Memory B cell (primary cell): ENCODE results near the gene TSTD1.
"Not testable (repeated sequence)": the region's sequence is repeated elsewhere in the genome, so short reads cannot be mapped to it uniquely, and the experiment has no call there.

ENCODE experiments used
- ATAC-seq: fragments of 150-1000 bp; cut with Tn5 transposase; 2 replicates; pipeline ENCODE4 v1.10.0; 2021; ENCODE audit warnings: low read depth, mild to moderate bottlenecking, moderate library complexity
- DNase-seq, 2 donors: peaks; one replicate each; pipeline ENCODE4 v3.0.0; 2022; ENCODE audit warnings: low spot score in 2 of 2
- H3K27ac Mint-ChIP-seq: one replicate; pipeline ENCODE4 v1.8.0; 2022; ENCODE audit warnings: mild to moderate bottlenecking, moderate library complexity, mixed read lengths
- H3K27me3 Mint-ChIP-seq: one replicate; pipeline ENCODE4 v1.8.0; 2022; ENCODE audit warnings: mixed read lengths
- H3K36me3 Mint-ChIP-seq: one replicate; pipeline ENCODE4 v1.8.0; 2022; ENCODE audit warnings: mild to moderate bottlenecking, mixed read lengths
- H3K4me1 Mint-ChIP-seq: one replicate; pipeline ENCODE4 v1.8.0; 2022; ENCODE audit warnings: mixed read lengths
- H3K4me3 Mint-ChIP-seq: one replicate; pipeline ENCODE4 v1.8.0; 2022; ENCODE audit warnings: mild to moderate bottlenecking, moderate library complexity, mixed read lengths
- H3K9me3 Mint-ChIP-seq: one replicate; pipeline ENCODE4 v1.8.0; 2022; ENCODE audit warnings: mixed read lengths

Gene TSTD1

DNA sequence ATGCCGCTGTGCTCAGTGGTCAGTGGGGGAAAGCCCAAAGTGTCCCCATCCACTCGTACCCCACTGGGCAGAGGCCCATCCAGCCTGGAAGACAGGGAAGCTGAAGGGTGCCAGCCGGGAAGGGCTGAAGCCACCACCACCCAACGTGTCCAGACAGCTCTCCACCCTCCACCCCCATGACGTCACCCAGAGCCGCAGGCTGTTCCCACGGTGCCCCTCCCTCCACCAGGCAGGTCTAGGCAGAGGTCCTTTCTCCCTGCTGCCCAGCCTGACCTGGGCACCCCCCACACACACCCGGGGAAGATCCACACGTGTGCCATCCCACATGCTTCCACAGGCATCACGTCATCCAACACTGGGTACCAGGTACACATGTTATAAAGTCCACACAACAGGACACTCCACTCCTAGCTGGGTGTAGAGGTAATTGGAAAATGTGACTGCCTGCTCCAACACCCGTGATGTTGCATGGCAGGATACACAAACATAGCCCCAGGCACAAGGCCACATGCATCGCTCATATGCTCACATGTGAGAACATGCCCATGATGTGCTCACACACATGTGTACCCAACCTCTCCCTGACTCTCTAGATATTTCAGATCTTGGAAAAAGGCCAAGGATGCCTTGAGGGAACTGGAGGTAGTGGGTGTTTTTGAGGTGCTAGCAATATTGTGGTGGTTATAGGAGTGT, 36.1 kb upstream of the TSTD1 start:
- DNase-seq, result no peak
- no peaks in the 10 kb centered on the region for H3K36me3 Mint-ChIP-seq
- no peak for ATAC-seq
- H3K9me3 Mint-ChIP-seq, result no peaks in the 10 kb centered on the region
- peaks cover 15% of the 10 kb centered on the region for H3K4me1 Mint-ChIP-seq
- no peak overlapping the region for H3K4me3 Mint-ChIP-seq
- H3K27ac Mint-ChIP-seq, result no peak overlapping the region
- no peaks in the 10 kb centered on the region for H3K27me3 Mint-ChIP-seq

DNA sequence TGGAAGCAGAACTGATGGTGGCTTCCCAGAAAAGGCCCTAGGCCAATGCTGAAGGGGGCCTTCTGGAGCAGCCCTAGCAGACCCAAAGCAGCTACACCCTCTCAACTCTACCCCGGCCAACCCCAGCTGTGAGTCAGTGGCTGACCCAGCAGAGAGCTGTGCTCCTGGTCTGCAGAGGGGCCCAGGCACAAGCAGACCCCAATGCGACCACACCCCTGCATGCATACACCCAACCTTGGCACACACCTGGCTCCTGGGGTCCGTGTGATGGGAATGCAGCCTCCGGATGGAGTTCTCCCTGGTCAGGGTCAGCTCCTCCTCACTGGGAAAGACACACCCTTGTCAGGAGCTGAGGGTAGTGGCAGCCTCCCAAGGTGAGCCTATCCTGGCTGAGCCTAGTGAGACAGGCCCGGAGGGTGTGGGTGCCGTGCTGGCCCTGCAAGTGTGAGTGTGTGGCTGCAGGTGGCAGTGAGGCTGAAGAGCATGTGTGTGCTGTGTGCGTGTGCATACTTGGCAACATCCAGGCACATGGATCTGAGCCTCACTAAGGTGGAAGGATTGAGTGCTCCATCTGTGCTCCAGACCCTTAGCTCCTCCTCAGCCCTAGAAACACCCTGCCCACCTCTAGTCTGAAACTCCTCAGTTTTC, 34.8 kb upstream of the TSTD1 start:
- H3K36me3 Mint-ChIP-seq, result peaks cover 4% of the 10 kb centered on the region

DNA sequence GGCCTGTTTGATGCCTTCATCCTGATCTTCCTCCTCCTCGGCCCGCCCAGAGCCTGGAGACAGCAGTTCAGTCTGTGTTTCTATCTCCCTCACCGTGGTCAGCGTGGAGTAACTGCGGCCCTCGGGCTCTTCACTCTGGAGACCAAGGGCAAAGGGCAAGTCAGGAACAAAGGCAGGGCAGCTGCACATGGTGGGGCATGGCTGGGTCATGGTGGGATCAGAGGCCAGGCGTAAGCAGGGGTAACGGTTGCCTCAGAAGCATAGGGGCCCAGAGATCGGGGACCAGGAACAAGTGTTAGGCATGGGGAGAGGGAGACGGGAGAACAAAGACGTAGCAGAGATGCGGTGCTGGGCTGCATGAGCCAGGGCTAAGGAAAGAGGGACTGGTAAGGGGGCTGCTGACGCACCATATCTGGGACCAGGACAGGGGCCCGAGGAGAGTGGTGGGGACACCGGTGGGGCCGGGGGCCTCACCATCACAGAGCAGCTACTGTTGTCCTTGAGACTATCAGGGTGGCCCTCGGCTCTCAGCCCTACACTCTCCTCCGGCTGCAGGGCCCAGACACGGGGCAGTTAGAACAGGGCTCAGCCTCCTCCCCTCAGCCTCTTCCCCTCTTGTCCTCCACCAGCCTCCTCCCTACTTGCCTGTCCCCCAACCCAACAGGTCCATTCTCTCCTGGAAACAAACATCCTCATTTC, 34.1 kb upstream of the TSTD1 start:
- Mint-ChIP-seq H3K27me3 (no peaks in the 10 kb centered on the region), H3K4me1 (peaks cover 28% of the 10 kb centered on the region), H3K4me3 (no peak overlapping the region), H3K27ac (no peak overlapping the region), H3K9me3 (no peaks in the 10 kb centered on the region), H3K36me3 (peaks cover 4% of the 10 kb centered on the region)
- DNase-seq, result no peak
- ATAC-seq, result no peak

More for the DNA sequence above, 34.8 kb upstream of the TSTD1 start:
- Mint-ChIP-seq H3K4me3 (no peak overlapping the region), H3K4me1 (peaks cover 23% of the 10 kb centered on the region), H3K9me3 (no peaks in the 10 kb centered on the region), H3K27ac (no peak overlapping the region), H3K27me3 (no peaks in the 10 kb centered on the region)
- no peak for DNase-seq
- ATAC-seq, result no peak

DNA sequence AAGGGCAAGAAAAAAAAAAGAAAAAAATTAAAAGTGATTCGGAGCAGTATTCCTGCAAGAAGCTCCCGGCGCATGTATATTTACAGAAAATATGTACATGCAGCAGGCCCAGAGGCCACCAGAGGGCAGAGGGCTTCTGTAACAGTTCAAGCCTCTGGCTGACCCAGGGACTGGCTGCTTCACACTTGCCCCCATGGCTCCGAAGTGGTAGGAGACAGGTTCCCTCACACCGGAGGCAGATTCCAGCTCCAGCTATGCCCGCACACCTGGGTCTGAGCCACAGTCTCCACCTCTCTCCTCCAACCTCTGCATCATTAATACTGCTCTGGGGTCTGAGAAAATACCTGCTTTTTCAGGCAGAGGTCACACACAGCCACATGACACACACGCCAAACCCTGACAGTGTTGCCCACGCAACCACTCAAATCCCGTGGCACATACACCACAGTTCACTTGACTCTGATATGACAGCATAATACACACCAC, 33.2 kb upstream of the TSTD1 start:
- Mint-ChIP-seq H3K36me3 (peaks cover 8% of the 10 kb centered on the region), H3K9me3 (no peaks in the 10 kb centered on the region), H3K27me3 (no peaks in the 10 kb centered on the region), H3K4me3 (no peak overlapping the region), H3K4me1 (peaks cover 37% of the 10 kb centered on the region), H3K27ac (peak overlapping the region; percentile 75)
- DNase-seq (peak; percentile 32 to 40), ATAC-seq (no peak)

- ATAC-seq, result no peak
- Mint-ChIP-seq H3K9me3 (no peaks in the 10 kb centered on the region), H3K27me3 (no peaks in the 10 kb centered on the region), H3K4me1 (peaks cover 43% of the 10 kb centered on the region), H3K36me3 (peaks cover 13% of the 10 kb centered on the region), H3K27ac (peak overlapping the region; percentile 95), H3K4me3 (no peak overlapping the region)
- no peak for DNase-seq
Observed at GRCh38 chr1:161070761-161071160, 32.0 kb upstream of the TSTD1 start.

GRCh38 chr1:161069731-161070270, 31.0 kb upstream of the TSTD1 start, which contains the start of gene ARHGAP30:
Gene ARHGAP30, minus strand, starts transcription at chr1:161069891. Its CDS starts 267 bp downstream, at chr1:161069624.
- peak within 1 kb of the TSS; percentile 98 for H3K4me3 Mint-ChIP-seq
- H3K36me3 Mint-ChIP-seq, result peaks cover 13% of the 10 kb centered on the region
- ATAC-seq (peak; percentile 81), DNase-seq (peak; percentile 67 to 80)
- H3K9me3 Mint-ChIP-seq, result no peaks in the 10 kb centered on the region
- H3K4me1 Mint-ChIP-seq, result peaks cover 43% of the 10 kb centered on the region
- no peaks in the 10 kb centered on the region for H3K27me3 Mint-ChIP-seq
- peak within 1 kb of the TSS; percentile 95 for H3K27ac Mint-ChIP-seq

- peak overlapping the region; percentile 95 for H3K27ac Mint-ChIP-seq
- H3K36me3 Mint-ChIP-seq, result peaks cover 17% of the 10 kb centered on the region
- H3K27me3 Mint-ChIP-seq, result no peaks in the 10 kb centered on the region
- peaks cover 49% of the 10 kb centered on the region for H3K4me1 Mint-ChIP-seq
- no peak for DNase-seq
- ATAC-seq, result no peak
- no peaks in the 10 kb centered on the region for H3K9me3 Mint-ChIP-seq
- H3K4me3 Mint-ChIP-seq, result peak overlapping the region; percentile 98
Observed at GRCh38 chr1:161069241-161069640, 30.5 kb upstream of the TSTD1 start.

GRCh38 chr1:161068306-161069234, 29.8 kb upstream of the TSTD1 start:
- peak; percentile 68 for ATAC-seq
- Mint-ChIP-seq H3K27ac (peak overlapping the region; percentile 95), H3K36me3 (peaks cover 19% of the 10 kb centered on the region), H3K4me3 (peak overlapping the region; percentile 98), H3K27me3 (no peaks in the 10 kb centered on the region), H3K4me1 (peaks cover 54% of the 10 kb centered on the region), H3K9me3 (no peaks in the 10 kb centered on the region)
- peak; percentile 63 to 71 for DNase-seq

DNA sequence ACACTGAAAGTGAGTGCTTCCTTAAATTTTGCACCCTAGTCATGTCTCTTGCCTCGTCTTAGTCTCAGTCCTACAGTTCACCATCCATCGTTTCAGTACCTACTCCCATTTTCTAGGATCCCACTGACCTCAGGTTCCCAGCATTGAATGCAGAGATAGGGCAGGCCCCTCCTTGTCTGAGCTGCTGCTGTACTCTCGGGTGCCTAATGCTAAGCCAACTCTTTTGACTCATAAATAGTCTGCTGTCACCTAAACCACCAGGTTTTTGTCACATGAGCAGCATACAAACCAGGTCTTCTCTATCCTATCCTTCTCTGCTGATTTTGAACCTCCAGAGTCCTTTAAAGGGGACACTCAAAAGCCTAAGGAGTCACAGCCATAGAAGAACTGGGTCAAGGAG, 27.9 kb upstream of the TSTD1 start:
- peaks cover 25% of the 10 kb centered on the region for H3K36me3 Mint-ChIP-seq
- H3K4me1 Mint-ChIP-seq, result peaks cover 58% of the 10 kb centered on the region
- ATAC-seq (no peak), DNase-seq (no peak)
- H3K9me3 Mint-ChIP-seq, result no peaks in the 10 kb centered on the region
- H3K4me3 Mint-ChIP-seq, result peak overlapping the region; percentile 98
- H3K27me3 Mint-ChIP-seq, result no peaks in the 10 kb centered on the region
- H3K27ac Mint-ChIP-seq, result peak overlapping the region; percentile 95

DNA sequence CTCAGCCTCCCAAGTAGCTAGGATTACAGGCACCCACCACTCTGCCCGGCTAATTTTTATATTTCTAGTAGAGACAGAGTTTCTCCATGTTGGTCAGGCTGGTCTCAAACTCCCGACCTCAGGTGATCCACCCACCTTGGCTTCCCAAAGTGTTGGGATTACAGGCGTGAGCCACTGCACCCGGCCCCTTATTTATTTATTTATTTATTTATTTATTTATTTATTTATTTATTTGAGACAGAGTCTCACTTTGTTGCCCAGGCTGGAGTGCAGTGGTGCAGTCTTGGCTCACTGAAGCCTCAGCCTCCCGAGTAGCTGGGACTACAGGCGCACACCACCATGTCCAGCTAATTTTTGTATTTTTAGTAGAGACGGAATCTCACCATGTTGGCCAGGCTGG, 26.9 kb upstream of the TSTD1 start:
- not testable (repeated sequence) for H3K27me3 Mint-ChIP-seq, H3K27ac Mint-ChIP-seq, ATAC-seq, H3K9me3 Mint-ChIP-seq, H3K4me3 Mint-ChIP-seq, DNase-seq
- Mint-ChIP-seq H3K36me3 (peaks cover 27% of the 10 kb centered on the region), H3K4me1 (peaks cover 58% of the 10 kb centered on the region)

- peak overlapping the region; percentile 68 for H3K27ac Mint-ChIP-seq
- H3K27me3 Mint-ChIP-seq, ATAC-seq, H3K9me3 Mint-ChIP-seq, DNase-seq: not testable (repeated sequence)
- peaks cover 52% of the 10 kb centered on the region for H3K4me1 Mint-ChIP-seq
- peak overlapping the region; percentile 41 for H3K4me3 Mint-ChIP-seq
- H3K36me3 Mint-ChIP-seq, result peaks cover 30% of the 10 kb centered on the region
Observed at GRCh38 chr1:161063936-161064335, 25.2 kb upstream of the TSTD1 start.

DNA sequence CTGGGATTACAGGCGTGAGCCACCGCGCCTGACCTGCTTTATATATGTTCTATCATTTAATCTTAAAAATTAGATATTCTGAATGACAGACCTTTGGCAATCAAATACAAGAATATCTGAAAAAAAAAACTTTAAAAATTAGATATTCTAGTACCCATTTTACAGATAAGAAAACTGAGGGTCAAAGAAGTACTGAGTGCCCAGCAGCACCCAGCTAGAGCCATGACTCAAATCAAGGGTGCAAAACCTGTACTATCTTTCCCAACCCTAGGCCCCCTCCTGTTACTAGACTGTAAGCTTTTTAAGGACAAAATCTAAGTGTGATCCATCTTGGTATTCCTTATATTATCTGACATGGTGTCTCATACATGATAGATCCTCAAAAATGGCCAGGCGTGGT, 22.7 kb upstream of the TSTD1 start:
- no peaks in the 10 kb centered on the region for H3K9me3 Mint-ChIP-seq
- H3K27me3 Mint-ChIP-seq, result no peaks in the 10 kb centered on the region
- no peak for ATAC-seq
- H3K4me1 Mint-ChIP-seq, result peaks cover 35% of the 10 kb centered on the region
- no peak for DNase-seq
- H3K36me3 Mint-ChIP-seq, result peaks cover 26% of the 10 kb centered on the region
- no peak overlapping the region for H3K4me3 Mint-ChIP-seq
- H3K27ac Mint-ChIP-seq, result no peak overlapping the region

DNA sequence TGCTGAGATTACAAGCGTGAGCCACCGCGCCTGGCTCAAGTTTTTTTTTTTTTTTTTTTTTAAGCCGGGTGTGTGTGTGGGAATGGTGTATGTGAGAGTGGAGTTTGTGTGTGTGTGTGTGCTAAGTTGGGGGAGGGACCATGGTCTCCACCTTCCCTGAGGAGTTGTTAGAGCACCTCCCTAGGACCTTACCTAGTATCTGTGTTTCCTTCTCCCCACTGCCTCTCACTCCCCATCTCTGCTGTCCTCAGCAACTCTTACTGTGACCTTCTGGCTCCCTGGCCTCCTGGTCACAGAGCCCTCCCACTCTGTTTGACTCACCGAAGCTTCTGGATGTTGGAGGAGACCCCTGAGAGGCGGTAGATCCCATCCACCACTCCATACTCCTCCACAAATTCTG, 20.5 kb upstream of the TSTD1 start:
- no peak for ATAC-seq
- DNase-seq, result no peak
- no peak overlapping the region for H3K27ac Mint-ChIP-seq
- no peaks in the 10 kb centered on the region for H3K27me3 Mint-ChIP-seq
- no peaks in the 10 kb centered on the region for H3K9me3 Mint-ChIP-seq
- peaks cover 28% of the 10 kb centered on the region for H3K36me3 Mint-ChIP-seq
- no peak overlapping the region for H3K4me3 Mint-ChIP-seq
- H3K4me1 Mint-ChIP-seq, result peaks cover 32% of the 10 kb centered on the region
